SW 1271 (cell line): ENCODE results near the gene PAX6.

Experiments used
- DNase-seq, 2 experiments: peaks; one replicate each; lab custom pipeline; 2025; lab: John Stamatoyannopoulos, UW

Gene PAX6

DNA sequence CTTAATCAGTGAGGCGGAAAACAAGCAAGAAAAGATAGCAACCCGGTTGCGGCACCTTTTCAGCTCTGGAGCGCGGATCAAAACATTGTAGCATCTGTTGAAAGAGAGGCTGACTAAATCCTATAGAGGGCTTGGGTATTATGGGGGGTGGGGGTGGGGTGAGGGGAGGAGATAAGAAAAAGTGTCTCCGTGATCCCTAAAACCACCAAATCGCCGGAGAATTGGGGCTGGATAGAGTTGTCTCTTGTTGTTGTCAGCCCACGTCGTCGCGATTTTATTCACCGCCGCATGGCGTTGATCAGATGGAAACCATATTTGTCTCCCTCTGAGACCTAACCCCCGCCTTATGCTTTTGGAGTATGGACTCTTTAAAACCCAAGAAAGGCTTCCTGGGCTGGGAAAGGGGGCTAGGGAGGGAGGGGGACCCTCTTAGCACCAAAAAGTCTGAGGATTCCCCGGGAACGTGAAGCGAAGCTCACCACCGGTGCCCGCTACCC lies 13.0 kb downstream of the PAX6 start:
- DNase-seq = no peak

- DNase-seq = no peak
Observed at GRCh38 chr11:31797190-31798056, 13.7 kb downstream of the PAX6 start.

DNA sequence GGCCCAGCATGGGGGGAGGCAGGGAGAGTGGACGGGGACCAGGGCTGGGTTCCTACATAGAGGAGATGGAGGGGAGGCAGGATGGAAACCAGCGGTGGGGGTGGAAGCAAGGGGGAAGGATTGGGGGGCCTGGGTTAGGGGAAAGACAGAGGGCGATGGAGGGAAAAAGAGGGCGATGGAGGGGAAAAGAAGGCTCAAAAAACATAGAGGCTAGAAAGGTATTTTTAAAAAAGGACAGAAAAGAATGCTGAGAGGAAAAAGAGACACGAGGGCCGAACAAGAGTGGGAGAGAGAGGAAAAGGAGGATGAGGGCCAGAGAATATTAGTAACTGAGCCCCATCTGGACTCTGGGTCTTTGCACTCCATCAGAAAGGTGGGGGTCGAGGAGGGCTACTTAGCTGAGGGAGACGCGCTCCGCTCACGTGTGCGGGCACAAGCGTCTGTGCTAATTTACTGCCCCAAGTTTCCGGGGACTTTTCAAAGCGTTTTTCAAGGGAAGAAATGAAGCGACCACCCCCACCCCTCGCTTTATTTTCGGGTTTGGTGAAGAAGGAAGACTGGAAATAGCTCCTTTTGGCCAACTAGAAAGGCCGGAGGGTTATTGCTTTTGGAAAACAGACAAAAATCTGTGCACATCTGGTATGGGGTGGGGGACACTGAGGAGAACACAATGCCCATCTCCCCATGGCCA lies 14.5 kb downstream of the PAX6 start:
- DNase-seq = no peak

GRCh38 chr11:31795706-31796498 lies 15.2 kb downstream of the PAX6 start:
- DNase-seq = no peak

DNA sequence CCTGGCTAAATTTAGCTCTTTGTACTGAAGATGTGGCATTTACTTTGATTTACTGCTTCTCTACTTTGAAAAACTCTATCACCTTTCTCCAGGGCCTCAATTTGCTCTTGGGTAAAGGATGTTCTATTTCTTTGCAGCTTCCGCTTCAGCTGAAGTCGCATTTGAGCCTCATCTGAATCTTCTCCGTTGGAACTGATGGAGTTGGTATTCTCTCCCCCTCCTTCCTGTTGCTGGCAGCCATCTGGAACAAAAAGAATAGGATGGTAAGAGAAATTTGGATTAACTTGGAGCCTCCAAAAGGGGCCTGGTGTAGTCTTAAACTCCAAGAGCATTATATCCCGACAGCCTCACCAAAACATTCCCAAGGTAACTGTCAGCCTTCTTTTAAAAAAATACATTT lies 16.6 kb downstream of the PAX6 start:
- no peak for DNase-seq

DNA sequence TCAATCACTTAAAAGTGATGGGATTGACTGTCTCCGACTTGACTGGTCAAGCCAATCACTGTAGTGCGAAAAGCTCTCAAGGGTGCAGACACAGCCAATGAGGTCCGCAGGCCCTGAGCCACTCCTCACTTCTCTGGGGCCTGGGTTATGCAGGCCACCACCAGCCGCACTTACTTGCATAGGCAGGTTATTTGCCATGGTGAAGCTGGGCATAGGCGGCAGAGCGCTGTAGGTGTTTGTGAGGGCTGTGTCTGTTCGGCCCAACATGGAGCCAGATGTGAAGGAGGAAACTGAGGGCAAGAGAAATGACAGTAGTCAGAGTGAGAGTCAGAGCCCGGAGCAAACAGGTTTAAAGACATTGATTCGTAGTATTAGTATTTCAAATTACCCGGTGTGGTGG lies 17.9 kb downstream of the PAX6 start:
- no peak for DNase-seq

GRCh38 chr11:31792456-31792855 lies 18.7 kb downstream of the PAX6 start:
- no peak for DNase-seq

- no peak for DNase-seq
Observed at GRCh38 chr11:31792036-31792435, 19.1 kb downstream of the PAX6 start.

- no peak for DNase-seq
Observed at GRCh38 chr11:31790649-31791048, 20.5 kb downstream of the PAX6 start.

- DNase-seq = no peak
Observed at GRCh38 chr11:31788085-31788484, 23.0 kb downstream of the PAX6 start.

GRCh38 chr11:31786996-31787685 lies 24.0 kb downstream of the PAX6 start:
- no peak for DNase-seq

DNA sequence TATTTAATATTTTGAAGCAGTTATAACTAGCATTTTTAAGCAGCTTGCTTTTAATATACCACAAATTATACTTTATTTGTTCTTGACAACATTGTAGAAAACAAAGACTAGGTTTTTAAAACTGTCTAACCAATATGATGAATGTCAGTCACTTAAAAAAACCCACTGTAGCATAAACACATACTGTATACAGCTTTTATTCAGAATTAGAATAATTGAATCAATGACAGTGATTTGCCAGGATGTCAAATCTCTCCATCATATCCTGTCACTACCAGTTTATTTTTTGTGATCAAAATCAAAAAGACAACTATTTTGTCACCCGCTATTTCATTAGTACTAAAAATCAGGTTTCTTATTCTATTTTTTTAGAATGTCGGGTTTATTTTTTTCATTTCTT lies 26.5 kb downstream of the PAX6 start:
- no peak for DNase-seq

DNA sequence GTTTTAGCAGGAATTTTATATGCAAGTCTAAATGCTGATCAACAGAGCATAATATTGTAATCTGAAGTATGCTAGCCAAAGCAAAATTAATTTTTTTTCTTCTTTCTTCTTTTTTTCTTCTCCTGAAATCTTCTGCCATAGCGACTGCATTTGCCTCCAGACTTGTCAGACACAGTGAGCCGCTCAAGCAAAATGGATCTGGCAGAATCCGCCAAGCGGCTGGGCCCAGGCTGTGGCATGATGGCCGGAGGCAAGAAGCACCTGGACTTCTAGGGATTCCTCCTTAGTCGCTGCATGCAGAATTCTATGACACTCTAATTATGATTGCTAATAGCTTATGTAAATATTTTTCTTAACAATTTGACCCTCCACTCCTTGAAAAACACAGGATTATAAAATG lies 27.9 kb downstream of the PAX6 start:
- DNase-seq = no peak

DNA sequence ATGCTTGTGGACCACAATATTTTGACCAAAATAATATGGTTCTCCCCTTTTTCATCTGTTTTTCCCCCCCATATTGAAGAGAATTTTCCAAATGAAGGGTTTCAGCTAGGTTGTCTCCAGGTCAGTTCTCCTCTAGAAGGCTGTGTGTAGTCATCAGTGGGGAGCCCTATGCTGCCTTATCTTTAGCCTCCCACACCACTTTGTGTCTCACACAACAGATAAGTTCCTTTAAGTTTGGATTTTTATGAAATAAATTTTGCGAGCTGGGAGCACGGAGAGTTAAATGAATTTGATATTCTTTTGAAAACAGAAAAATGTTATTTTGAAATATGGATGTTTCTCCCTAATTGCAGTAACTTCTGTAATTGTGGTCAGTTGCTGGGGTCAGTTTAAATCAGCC lies 28.9 kb downstream of the PAX6 start:
- no peak for DNase-seq

DNA sequence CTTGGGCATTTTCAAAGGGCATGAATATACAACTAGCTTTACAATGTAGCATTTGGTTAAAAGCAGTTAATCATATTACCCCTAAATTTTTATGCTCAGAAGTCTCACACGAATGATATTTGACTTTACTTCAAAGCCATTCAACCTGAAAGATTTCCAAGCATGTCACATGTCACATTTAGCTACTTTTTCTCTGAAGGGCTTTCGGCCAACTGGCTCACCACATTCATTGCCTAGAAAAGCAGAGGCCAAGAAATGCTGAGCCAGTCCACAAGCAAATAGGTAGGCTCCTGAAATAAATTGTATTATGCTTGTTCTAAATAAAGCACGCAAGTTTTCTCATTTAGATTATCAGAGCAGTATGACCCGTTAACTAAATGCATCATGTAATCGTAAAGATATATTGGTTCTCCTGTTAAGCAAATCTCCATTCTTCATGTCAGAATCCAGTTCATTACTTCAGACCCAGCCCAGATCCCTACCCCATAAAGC lies 30.6 kb downstream of the PAX6 start:
- DNase-seq = no peak

DNA sequence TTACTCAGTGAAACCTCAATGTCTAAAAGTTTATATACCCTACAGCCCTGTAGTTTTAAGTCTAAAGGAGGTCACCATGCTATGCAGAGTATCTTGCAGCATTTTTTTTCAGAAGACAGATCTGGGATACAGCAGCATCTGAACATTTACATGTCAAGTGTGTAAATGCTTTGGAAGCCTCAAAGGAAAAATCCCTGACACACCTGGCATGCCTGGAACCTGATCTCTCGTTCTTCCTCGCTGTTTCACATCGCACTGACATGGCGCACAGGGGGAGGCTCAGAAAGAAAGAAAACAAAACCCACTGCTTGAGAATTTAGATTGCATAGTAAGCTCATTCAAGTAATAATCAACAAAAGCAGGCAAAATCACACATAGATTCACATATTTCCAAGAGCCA lies 31.0 kb downstream of the PAX6 start:
- DNase-seq = no peak

- no peak for DNase-seq
Observed at GRCh38 chr11:31779374-31779791, 31.7 kb downstream of the PAX6 start.

GRCh38 chr11:31772412-31772811 lies 38.7 kb downstream of the PAX6 start:
- no peak for DNase-seq

- no peak for DNase-seq
Observed at GRCh38 chr11:31770011-31770700, 41.0 kb downstream of the PAX6 start.

- no peak for DNase-seq
Observed at GRCh38 chr11:31768749-31769640, 42.1 kb downstream of the PAX6 start.
